Gastroesophageal sphincter (tissue), 3 donors: ENCODE data around the gene ECHS1.

Experiments used
- CTCF ChIP-seq, 4 experiments: fragments of 200-600 bp in 2 of 4; fragments of 450-650 bp in 2 of 4; sonication (generic) in 1 of 4; IDR thresholded peaks; one replicate each; pipeline ENCODE4 v1.5.1; 2017 to 2019; ENCODE audit warnings: antibody characterized with exemption in 4 of 4, mild to moderate bottlenecking in 2 of 4, moderate library complexity in 2 of 4
- EP300 ChIP-seq: sonication (generic); formaldehyde crosslinking; IDR thresholded peaks from one replicate; pipeline ENCODE4 v1.6.1; 2017; ENCODE audit warnings: antibody characterized with exemption, mild to moderate bottlenecking

- TF ChIP-seq CTCF (IDR thresholded peaks at IDR 0.05) (no peak), EP300 (no peak)
Observed at GRCh38 chr10:133358162-133358924, 14.8 kb downstream of the ECHS1 start.
